ENCODE measurements around the gene TNFSF12. TPM values are rescaled to one million over a fixed set of nuclear protein-coding genes. Genes with fewer than 3 reads are reported as not detected.

TNFSF12 gene
- total RNA-seq = 18.0 TPM

DNA sequence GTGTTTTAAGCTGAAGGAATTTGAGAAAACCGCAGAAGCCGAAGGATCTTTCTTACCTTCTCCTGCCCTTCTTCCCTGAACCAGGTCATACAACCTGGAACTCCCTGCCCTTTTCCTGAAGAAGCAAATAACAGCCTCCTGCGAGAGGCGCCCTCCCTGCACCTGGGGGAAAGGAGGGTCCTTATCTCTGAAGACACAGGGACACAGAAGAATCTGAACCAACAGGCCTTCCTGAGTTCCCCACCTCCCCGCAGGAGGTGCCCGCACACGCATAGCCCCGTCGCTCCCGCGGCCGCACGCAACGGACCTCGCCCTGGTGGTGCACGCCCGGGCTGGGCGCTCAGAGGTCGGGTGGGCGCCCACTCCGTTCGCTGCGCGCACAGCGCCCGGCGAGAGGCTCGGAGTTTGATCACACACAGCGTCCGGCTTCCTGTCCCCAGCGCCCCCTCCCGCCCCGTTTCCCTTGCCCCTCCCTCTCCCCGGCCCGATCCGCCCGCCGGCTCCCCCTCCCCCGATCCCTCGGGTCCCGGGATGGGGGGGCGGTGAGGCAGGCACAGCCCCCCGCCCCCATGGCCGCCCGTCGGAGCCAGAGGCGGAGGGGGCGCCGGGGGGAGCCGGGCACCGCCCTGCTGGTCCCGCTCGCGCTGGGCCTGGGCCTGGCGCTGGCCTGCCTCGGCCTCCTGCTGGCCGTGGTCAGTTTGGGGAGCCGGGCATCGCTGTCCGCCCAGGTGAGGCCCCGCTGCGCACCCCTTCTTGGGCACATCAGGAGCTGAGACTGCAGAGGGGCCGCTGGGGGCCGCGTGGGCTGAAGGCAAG is at the start of gene TNFSF12:
TNFSF12 (plus strand) TSS at position 474 of the 816 bp plus-strand sequence; CDS start at position 570, 96 bp downstream.
- peak; percentile 64 for DNase-seq

DNA sequence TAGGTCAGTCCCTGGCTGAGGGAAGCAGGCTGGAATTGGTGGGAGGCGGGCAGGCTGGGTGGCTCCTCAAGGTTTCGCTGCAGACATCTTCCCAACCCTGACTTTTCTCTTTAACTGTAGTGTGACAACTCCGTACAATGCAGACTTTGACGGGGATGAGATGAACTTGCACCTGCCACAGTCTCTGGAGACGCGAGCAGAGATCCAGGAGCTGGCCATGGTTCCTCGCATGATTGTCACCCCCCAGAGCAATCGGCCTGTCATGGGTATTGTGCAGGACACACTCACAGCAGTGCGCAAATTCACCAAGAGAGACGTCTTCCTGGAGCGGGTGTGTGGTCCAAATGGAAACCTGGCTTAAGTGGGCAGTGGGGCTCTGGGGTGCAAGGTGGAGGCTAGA is 49.7 kb upstream of the TNFSF12 start:
- DNase-seq = no peak

GRCh38 chr17:7501729-7502128 is 47.1 kb upstream of the TNFSF12 start:
- no peak for DNase-seq

DNA sequence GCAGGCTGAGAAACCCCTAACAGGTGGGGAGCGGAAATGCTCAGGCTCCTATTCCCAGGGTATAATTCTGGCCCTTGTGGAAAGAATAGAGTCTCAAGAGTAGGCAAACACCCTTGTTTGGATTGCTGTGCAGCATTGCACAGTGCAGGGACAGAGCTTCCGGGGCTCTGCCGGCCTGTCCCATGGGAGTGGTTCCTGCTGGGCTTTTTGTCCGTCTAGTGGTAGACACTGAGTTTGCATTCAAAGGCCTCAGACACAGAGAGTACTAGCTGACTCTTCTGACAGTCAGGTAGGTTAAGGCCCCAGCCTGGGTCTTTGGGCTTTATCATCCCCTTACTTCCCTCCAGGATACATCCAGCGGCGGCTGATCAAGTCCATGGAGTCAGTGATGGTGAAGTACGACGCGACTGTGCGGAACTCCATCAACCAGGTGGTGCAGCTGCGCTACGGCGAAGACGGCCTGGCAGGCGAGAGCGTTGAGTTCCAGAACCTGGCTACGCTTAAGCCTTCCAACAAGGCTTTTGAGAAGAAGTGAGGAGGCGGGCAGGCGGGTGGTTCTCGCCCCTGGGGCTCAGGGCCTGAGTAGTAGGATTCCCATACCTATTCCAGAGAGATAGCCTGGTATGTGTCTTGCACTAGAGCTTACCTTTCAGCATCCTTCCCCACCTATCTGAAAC is 46.5 kb upstream of the TNFSF12 start:
- no peak for DNase-seq

- no peak for DNase-seq
These were observed 45.9 kb upstream of the TNFSF12 start for GRCh38 chr17:7502987-7503386.

DNA sequence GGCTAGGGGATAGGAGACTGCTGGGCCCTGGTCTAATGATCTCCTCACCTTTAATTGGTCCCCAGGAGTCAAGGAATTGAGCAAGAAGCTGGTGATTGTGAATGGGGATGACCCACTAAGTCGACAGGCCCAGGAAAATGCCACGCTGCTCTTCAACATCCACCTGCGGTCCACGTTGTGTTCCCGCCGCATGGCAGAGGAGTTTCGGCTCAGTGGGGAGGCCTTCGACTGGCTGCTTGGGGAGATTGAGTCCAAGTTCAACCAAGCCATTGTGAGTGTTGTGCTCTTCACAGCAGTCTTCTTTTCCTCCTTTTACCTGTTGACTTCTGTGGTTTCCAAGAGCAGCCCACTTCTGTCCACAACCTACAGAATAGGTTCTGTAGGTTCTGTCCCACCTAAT is 45.3 kb upstream of the TNFSF12 start:
- DNase-seq = no peak

DNA sequence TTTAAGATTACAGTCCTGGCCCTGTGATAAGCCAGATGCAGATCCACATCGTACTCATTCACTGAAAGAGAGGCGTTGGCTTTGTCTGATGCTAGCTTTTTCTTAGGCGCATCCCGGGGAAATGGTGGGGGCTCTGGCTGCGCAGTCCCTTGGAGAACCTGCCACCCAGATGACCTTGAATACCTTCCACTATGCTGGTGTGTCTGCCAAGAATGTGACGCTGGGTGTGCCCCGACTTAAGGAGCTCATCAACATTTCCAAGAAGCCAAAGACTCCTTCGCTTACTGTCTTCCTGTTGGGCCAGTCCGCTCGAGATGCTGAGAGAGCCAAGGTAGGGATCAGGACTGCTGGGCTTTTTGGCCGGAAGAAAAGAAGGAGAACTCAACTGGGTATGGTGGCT is 40.7 kb upstream of the TNFSF12 start:
- DNase-seq = no peak

DNA sequence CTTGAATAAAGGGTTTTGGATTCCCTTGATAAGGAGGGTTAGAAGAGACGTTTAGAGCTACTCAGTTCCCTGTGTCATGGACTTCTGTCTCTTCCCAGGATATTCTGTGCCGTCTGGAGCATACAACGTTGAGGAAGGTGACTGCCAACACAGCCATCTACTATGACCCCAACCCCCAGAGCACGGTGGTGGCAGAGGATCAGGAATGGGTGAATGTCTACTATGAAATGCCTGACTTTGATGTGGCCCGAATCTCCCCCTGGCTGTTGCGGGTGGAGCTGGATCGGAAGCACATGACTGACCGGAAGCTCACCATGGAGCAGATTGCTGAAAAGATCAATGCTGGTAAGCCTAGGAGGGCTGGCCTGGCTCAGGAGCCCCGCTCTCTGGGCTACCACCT is 40.0 kb upstream of the TNFSF12 start:
- DNase-seq = no peak

GRCh38 chr17:7509937-7510336 is 38.9 kb upstream of the TNFSF12 start:
- no peak for DNase-seq

DNA sequence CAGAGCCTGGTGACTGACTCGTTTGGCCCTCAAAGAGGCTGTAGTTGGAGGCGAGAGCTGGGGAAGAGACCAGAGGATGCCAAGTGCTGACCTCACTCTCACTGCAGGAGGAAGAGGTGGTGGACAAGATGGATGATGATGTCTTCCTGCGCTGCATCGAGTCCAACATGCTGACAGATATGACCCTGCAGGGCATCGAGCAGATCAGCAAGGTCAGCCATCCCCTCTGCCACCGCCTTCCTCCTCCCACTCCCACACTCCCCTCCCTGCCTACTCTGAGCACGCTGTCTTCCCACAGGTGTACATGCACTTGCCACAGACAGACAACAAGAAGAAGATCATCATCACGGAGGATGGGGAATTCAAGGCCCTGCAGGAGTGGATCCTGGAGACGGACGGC is 37.8 kb upstream of the TNFSF12 start:
- no peak for DNase-seq

GRCh38 chr17:7512105-7512504 is 36.8 kb upstream of the TNFSF12 start:
- DNase-seq = no peak

DNA sequence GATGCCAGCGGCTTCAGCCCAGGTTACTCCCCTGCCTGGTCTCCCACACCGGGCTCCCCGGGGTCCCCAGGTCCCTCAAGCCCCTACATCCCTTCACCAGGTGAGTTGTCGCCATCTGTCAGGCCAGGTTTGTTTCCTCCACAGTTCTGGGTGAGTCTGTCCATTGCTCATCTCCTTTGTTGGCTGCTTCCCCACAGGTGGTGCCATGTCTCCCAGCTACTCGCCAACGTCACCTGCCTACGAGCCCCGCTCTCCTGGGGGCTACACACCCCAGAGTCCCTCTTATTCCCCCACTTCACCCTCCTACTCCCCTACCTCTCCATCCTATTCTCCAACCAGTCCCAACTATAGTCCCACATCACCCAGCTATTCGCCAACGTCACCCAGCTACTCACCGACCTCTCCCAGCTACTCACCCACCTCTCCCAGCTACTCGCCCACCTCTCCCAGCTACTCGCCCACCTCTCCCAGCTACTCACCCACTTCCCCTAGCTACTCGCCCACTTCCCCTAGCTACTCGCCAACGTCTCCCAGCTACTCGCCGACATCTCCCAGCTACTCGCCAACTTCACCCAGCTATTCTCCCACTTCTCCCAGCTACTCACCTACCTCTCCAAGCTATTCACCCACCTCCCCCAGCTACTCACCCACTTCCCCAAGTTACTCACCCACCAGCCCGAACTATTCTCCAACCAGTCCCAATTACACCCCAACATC is 35.9 kb upstream of the TNFSF12 start:
- no peak for DNase-seq

- DNase-seq = no peak
These were observed 34.9 kb upstream of the TNFSF12 start for GRCh38 chr17:7513850-7514419.

DNA sequence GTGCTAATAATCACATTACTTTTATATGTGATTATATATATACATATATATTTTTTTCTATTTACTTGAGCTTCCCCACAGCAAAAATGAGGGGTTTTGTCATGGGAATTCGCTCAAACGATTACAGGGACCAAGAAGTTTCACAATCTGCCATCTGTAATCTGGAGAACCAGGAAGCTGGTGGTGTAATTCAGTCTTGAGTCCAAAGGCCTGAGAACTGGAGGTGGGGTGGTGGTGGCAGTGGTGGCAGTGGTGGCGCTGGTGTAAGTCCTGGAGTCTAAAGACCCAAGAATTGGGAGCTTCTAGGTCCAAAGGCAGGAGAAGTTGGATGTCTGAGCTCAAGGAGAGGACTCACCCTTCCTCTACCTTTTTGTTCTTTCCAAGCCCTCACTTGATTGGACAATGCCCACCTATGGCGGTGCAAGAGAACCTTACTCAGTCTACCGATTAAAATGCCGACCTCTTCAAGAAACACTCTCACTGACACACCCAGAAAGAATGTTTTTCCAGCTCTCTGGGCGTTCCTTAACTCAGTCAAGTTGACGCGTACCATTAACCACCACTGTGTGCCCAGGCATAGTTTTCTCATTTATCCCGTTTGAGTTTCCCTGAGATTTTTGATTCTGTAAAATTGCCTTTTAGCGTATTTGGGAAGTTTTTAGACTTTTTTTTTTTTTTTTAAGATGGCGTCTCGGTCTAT is 32.8 kb upstream of the TNFSF12 start:
- no peak for DNase-seq

DNA sequence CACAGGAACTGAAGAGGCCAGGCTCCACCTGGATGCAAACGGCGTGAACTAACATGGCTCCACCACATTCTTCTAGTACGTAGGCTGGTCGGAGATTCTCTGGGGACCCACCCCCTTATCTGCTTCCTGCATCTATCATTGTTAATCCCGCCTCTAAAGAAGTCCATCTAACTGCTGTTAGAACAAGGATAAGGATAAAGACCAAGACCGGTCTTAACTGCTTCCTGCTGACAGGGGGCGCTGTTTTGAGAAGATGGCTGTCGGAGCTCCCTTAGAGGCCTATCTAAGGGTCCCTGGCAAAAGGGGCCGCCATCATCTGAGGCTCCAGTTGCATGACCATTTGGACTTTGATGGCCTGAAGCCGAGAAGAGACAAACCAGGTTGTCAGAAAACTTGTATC is 25.8 kb upstream of the TNFSF12 start:
- DNase-seq = no peak

GRCh38 chr17:7528842-7529241 is 20.0 kb upstream of the TNFSF12 start:
- DNase-seq = no peak

DNA sequence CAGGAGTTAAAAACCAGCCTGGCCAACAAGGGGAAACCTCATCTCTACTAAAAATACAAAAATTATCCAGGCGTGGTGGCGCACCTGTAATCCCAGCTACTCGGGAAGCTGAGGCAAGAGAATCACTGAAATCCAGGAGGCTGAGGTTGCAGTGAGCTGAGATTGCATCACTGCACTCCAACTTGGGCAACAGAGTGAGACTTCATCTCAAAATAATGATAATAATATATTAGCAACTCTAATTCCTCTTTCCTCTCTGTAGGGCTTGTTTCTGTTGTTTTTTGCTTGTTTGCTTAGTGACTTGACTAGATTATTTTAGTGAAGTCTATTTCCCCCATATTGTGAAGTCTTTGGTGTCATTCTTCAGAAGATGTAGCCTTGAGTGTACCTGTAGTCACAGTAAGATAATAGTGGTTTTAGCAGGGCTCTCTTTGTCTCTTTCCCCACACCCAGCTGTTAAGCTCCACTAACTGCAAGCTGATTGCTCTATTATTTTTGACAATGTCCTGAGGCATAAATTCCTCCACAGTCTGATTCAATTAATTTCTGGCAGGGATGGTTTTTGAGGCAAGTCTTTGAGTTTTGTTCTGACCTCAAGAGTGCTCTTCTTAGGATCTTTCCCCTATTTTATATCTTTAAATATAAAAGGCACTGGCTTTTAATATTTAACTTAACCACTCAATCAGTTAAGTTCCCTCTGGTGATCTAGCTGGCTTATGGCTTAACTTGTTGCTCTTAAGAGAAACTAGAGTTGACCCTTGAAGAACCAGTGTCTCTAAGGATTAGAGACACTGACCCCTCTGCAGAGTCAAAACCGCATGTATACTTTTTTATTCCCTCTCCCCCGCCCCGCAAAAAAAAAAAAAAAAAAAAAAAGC is 18.6 kb upstream of the TNFSF12 start:
- no peak for DNase-seq

DNA sequence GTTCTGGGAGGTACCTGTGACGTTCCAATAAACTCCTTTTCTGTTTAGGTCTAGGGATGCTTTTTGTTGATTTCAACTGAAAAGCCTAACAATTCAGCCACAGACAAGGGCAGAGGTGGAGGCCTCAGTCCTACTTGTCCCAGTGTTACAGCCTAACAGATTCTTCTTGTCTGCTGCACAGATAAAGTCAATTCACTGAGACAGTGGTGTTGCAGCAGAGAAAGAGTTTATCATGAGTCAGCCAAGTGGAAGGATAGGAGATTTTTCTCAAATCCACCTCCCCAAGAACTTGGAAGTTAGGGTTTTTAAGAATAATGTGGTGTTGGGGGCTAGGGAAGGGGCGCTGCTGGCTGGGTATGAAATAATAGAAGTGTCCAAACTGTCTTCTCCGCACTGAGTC is 10.8 kb upstream of the TNFSF12 start:
- DNase-seq = no peak

GRCh38 chr17:7538891-7539545 is 9.8 kb upstream of the TNFSF12 start:
- no peak for DNase-seq

DNA sequence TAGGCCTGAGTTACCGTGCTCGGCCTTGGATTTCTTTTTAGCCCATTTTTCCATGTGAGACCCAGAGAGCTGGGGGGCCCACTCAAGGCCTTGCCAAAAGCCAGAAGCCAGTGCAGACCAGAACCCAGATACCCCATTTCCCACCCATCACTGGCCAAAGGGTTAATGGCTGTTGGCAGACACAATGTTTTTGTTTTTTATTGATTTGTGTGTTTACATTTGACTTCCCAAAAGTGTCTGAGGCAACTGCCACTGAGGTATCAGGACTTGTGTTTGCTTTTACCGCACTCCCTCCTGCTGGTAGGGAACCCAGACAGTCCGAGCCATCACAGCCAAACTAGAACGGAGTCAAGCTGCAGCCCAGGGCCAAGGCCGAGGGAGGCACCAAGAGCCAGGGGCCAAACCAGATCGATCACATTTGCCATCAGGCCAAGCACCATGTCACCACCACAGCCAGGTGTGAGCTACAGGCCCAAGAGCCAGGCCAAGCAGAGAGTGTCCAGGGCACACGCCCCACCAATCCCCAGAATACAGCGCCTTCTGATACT is 7.7 kb upstream of the TNFSF12 start:
- DNase-seq = no peak
